ENCODE results near the gene NBL1.
"Not testable (repeated sequence)": the region's sequence is repeated elsewhere in the genome, so short reads cannot be mapped to it uniquely, and the experiment has no call there.

NBL1 gene

GRCh38 chr1:19636065-19636464, 8.0 kb upstream of the NBL1 start:
- no peaks in the 10 kb centered on the region for H3K36me3 ChIP-seq (ENCODE audit: control insufficient read depth in 2 of 2, insufficient read depth in 1 of 2, low read length in 2 of 2)
- no peak overlapping the region for H3K27ac ChIP-seq (ENCODE audit: extremely low read depth, low read depth, low read length)
- no peak overlapping the region for H3K4me3 ChIP-seq (ENCODE audit: low read depth, low read length)
- CTCF ChIA-PET, result no interaction called here
- H3K4me1 ChIP-seq (ENCODE audit: control insufficient read depth, insufficient read depth, low read length), result peaks cover 3% of the 10 kb centered on the region; the same call in 1 of the 2 replicates
- H3K9me3 ChIP-seq (ENCODE audit: control insufficient read depth, insufficient read depth, low read depth, low read length), result no peaks in the 10 kb centered on the region
- POLR2A ChIA-PET, result no interaction called here
- TF ChIP-seq ZNF391 (tag by site-specific recombination; IDR thresholded peaks at IDR 0.05; ENCODE audit: borderline replicate concordance, low read depth) (no peak), ZNF488 (tag by site-specific recombination; IDR thresholded peaks at IDR 0.05) (no peak), ZBTB26 (tag by site-specific recombination; optimal IDR thresholded peaks at IDR 0.05) (no peak), ZNF830 (tag by site-specific recombination; IDR thresholded peaks at IDR 0.05; ENCODE audit: low read depth) (no peak), ZNF366 (tag by site-specific recombination; conservative IDR thresholded peaks at IDR 0.05) (no peak), PRDM1 (tag by site-specific recombination; IDR thresholded peaks at IDR 0.05) (no peak), ZNF433 (tag by site-specific recombination; IDR thresholded peaks at IDR 0.05; ENCODE audit: low read depth) (no peak), ZNF560 (tag by site-specific recombination; IDR thresholded peaks at IDR 0.05; ENCODE audit: borderline replicate concordance) (no peak)

GRCh38 chr1:19636749-19637148, 7.4 kb upstream of the NBL1 start:
- H3K27ac ChIP-seq (ENCODE audit: extremely low read depth, low read depth, low read length); POLR2A ChIA-PET; H3K4me1 ChIP-seq (ENCODE audit: control insufficient read depth, insufficient read depth, low read length); H3K36me3 ChIP-seq (ENCODE audit: control insufficient read depth in 2 of 2, insufficient read depth in 1 of 2, low read length in 2 of 2); H3K9me3 ChIP-seq (ENCODE audit: control insufficient read depth, insufficient read depth, low read depth, low read length); H3K4me3 ChIP-seq (ENCODE audit: low read depth, low read length): not testable (repeated sequence)
- 0 out of 2 replicates have a peak, but pooled peaks have one; percentile 23 for TF ChIP-seq EGR2 (tag by site-specific recombination; IDR thresholded peaks at IDR 0.05; ENCODE audit: low read depth)
- CTCF ChIA-PET, result interaction anchor here (0.6 kb wide), 1 partner anchor 462 kb away, joined by 3 read pairs; no protein-coding TSS in a partner anchor

DNA sequence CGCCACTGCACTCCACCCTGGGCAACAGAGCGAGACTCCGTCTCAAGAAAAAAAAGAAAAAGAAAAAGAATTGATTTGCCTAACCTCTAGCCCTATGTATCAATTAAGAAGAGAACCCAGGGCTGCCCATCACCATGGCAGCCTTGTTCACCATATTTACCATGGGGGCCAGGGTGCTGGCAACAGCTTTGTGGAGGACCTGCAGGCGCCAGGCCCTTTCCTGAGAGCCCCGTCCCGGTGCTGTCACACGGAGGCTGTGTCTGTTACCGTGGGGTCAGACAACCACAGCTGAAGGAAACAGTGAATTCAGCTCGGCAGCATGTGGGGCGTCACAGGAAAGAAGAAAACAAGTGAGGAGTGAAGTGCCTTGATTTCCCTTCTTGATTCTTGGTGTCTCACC, 6.5 kb upstream of the NBL1 start:
- Histone ChIP-seq H3K4me1 (ENCODE audit: control insufficient read depth, insufficient read depth, low read length) (peaks cover 3% of the 10 kb centered on the region; the same call in 1 of the 2 replicates), H3K9me3 (ENCODE audit: control insufficient read depth, insufficient read depth, low read depth, low read length) (no peaks in the 10 kb centered on the region), H3K4me3 (ENCODE audit: low read depth, low read length) (no peak overlapping the region), H3K36me3 (ENCODE audit: control insufficient read depth in 2 of 2, insufficient read depth in 1 of 2, low read length in 2 of 2) (no peaks in the 10 kb centered on the region), H3K27ac (ENCODE audit: extremely low read depth, low read depth, low read length) (no peak overlapping the region)
- ChIA-PET POLR2A (no interaction called here), CTCF (interaction anchor here (1.1 kb wide), 1 partner anchor 16 kb away, joined by 3 read pairs; no protein-coding TSS in a partner anchor)
- no peak for TF ChIP-seq ZNF555 (tag by site-specific recombination; conservative IDR thresholded peaks at IDR 0.05)
- TF ChIP-seq, protein P1, sequence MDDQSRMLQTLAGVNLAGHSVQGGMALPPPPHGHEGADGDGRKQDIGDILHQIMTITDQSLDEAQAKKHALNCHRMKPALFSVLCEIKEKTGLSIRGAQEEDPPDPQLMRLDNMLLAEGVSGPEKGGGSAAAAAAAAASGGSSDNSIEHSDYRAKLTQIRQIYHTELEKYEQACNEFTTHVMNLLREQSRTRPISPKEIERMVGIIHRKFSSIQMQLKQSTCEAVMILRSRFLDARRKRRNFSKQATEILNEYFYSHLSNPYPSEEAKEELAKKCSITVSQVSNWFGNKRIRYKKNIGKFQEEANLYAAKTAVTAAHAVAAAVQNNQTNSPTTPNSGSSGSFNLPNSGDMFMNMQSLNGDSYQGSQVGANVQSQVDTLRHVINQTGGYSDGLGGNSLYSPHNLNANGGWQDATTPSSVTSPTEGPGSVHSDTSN (CRISPR knock-in tag; IDR thresholded peaks at IDR 0.05), result no peak
- no peak for TF ChIP-seq ZNF211 (tag by site-specific recombination; IDR thresholded peaks at IDR 0.05; ENCODE audit: low read depth)
- TF ChIP-seq, protein P2, sequence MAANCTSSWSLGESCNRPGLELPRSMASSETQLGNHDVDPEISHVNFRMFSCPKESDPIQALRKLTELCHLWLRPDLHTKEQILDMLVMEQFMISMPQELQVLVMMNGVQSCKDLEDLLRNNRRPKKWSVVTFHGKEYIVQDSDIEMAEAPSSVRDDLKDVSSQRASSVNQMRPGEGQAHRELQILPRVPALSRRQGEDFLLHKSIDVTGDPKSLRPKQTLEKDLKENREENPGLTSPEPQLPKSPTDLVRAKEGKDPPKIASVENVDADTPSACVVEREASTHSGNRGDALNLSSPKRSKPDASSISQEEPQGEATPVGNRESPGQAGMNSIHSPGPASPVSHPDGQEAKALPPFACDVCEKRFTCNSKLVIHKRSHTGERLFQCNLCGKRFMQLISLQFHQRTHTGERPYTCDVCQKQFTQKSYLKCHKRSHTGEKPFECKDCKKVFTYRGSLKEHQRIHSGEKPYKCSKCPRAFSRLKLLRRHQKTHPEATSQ (tag by site-specific recombination; IDR thresholded peaks at IDR 0.05), result no peak
- TF ChIP-seq ZNF335 (tag by site-specific recombination; conservative IDR thresholded peaks at IDR 0.05), result no peak
- no peak for TF ChIP-seq BCL11A (tag by site-specific recombination; IDR thresholded peaks at IDR 0.05; ENCODE audit: low read depth)
- no peak for TF ChIP-seq ZNF350 (tag by site-specific recombination; IDR thresholded peaks at IDR 0.05)
- TF ChIP-seq AEBP2 (tag by site-specific recombination; IDR thresholded peaks at IDR 0.05; ENCODE audit: borderline replicate concordance), result no peak
- TF ChIP-seq ZNF514 (tag by site-specific recombination; IDR thresholded peaks at IDR 0.05), result no peak
- TF ChIP-seq ZBTB20 (tag by site-specific recombination; IDR thresholded peaks at IDR 0.05), result no peak

GRCh38 chr1:19639228-19639627, 4.9 kb upstream of the NBL1 start:
- CTCF ChIA-PET, result interaction anchor here (0.6 to 1.5 kb wide), 6 partner anchors 9 to 614 kb away, joined by 3 to 6 read pairs (median 3); no protein-coding TSS in a partner anchor
- POLR2A ChIA-PET; H3K36me3 ChIP-seq (ENCODE audit: control insufficient read depth in 2 of 2, insufficient read depth in 1 of 2, low read length in 2 of 2); H3K27ac ChIP-seq (ENCODE audit: extremely low read depth, low read depth, low read length); H3K4me3 ChIP-seq (ENCODE audit: low read depth, low read length); H3K9me3 ChIP-seq (ENCODE audit: control insufficient read depth, insufficient read depth, low read depth, low read length); H3K4me1 ChIP-seq (ENCODE audit: control insufficient read depth, insufficient read depth, low read length): not testable (repeated sequence)

Data from HEK293 (cell line).